HepG2 (cell line): ENCODE results near the gene VSIG10L2. TPM values are rescaled to one million over a fixed set of nuclear protein-coding genes. Genes with fewer than 3 reads are reported as not detected.
A peak's percentile ranks its signal among the peaks of the same experiment; 100 is the strongest.

Experiments
- AGO2 ChIP-seq: fragments of 200-400 bp; formaldehyde crosslinking; optimal IDR thresholded peaks from 2 replicates; pipeline ENCODE3; 2017; ENCODE audit warnings: mild to moderate bottlenecking, low read depth, low read length, moderate library complexity
- CBFB ChIP-seq: sonication (generic); formaldehyde crosslinking; IDR thresholded peaks from 2 replicates; pipeline ENCODE4 v1.4.0; 2020; ENCODE audit warnings: missing genetic modification reagents
- CTCF ChIP-seq: sonication (generic); formaldehyde crosslinking; IDR thresholded peaks from 2 replicates; pipeline ENCODE4 v1.5.0; 2020; ENCODE audit warnings: mild to moderate bottlenecking, missing genetic modification reagents, moderate library complexity
- EED ChIP-seq: sonication (generic); formaldehyde crosslinking; IDR thresholded peaks from 2 replicates; pipeline ENCODE4 v1.5.0; 2020; ENCODE audit warnings: mild to moderate bottlenecking, missing genetic modification reagents
- LRRFIP1 ChIP-seq: sonication (generic); formaldehyde crosslinking; conservative IDR thresholded peaks from 2 replicates; pipeline ENCODE4 v1.4.0; 2020; ENCODE audit warnings: missing genetic modification reagents
- MLLT10 ChIP-seq: sonication (generic); formaldehyde crosslinking; IDR thresholded peaks from 2 replicates; pipeline ENCODE4 v1.4.0; 2020; ENCODE audit warnings: missing genetic modification reagents
- MYC ChIP-seq: sonication (generic); formaldehyde crosslinking; IDR thresholded peaks from 2 replicates; pipeline ENCODE4 v1.9.0; 2021; ENCODE audit warnings: missing genetic modification reagents, borderline replicate concordance
- SMARCE1 ChIP-seq: fragments of 450-650 bp; IDR thresholded peaks from 2 replicates; pipeline ENCODE4 v1.6.1; 2017; ENCODE audit warnings: borderline replicate concordance
- STAG1 ChIP-seq: sonication (generic); formaldehyde crosslinking; IDR thresholded peaks from 2 replicates; pipeline ENCODE4 v1.4.0; 2020; ENCODE audit warnings: missing genetic modification reagents
- U2AF2 ChIP-seq: fragments of 200-400 bp; formaldehyde crosslinking; IDR thresholded peaks from 2 replicates; pipeline ENCODE4 v1.6.1; 2017; ENCODE audit warnings: low read depth, mild to moderate bottlenecking, low read length
- ZNF17 ChIP-seq: sonication (generic); formaldehyde crosslinking; IDR thresholded peaks from 2 replicates; pipeline ENCODE4 v1.5.0; 2020; ENCODE audit warnings: mild to moderate bottlenecking, missing genetic modification reagents
- ZNF296 ChIP-seq: sonication (generic); formaldehyde crosslinking; conservative IDR thresholded peaks from 2 replicates; pipeline ENCODE4 v1.5.0; 2020; ENCODE audit warnings: mild to moderate bottlenecking, missing genetic modification reagents
- ZNF30 ChIP-seq: sonication (generic); formaldehyde crosslinking; IDR thresholded peaks from 2 replicates; pipeline ENCODE4 v1.5.0; 2020; ENCODE audit warnings: mild to moderate bottlenecking, missing genetic modification reagents
- ZNF337 ChIP-seq: sonication (generic); formaldehyde crosslinking; IDR thresholded peaks from 2 replicates; pipeline ENCODE4 v1.5.1; 2020; ENCODE audit warnings: missing genetic modification reagents, low read depth, mild to moderate bottlenecking, borderline replicate concordance
- ZNF550 ChIP-seq: sonication (generic); formaldehyde crosslinking; IDR thresholded peaks from 2 replicates; pipeline ENCODE4 v1.4.0; 2020; ENCODE audit warnings: mild to moderate bottlenecking, missing genetic modification reagents, borderline replicate concordance
- ZNF577 ChIP-seq: sonication (generic); formaldehyde crosslinking; IDR thresholded peaks from 2 replicates; pipeline ENCODE4 v1.4.0; 2020; ENCODE audit warnings: mild to moderate bottlenecking, low read depth, missing genetic modification reagents, borderline replicate concordance
- polyA plus RNA-seq, 8 experiments: library from polyadenylated mRNA; depleted of rRNA in 3 of 8; stranded (reverse) in 7 of 8; unstranded in 1 of 8; fragments of >200 nt; fragmentation: Illumina TruSeq in 4 of 8; extraction: Trizol in 4 of 8; gene quantifications; 2 replicates each; pipeline versions ENCODE4 v1.2.1 to v1.2.3, GENCODE V29; 2011 to 2016; ENCODE audit warnings: low read depth in 4 of 8, missing spikeins in 1 of 8, mixed read lengths in 1 of 8; ENCODE audit not compliant: insufficient read depth in 1 of 8
- total RNA-seq, 5 experiments: library from RNA; depleted of rRNA; stranded (reverse); fragments of >200 nt; fragmentation: Illumina TruSeq; extraction: Trizol; gene quantifications; 2 replicates each; pipeline ENCODE4 v1.2.3, GENCODE V29; 2016; ENCODE audit warnings: low read depth in 1 of 5
- TF ChIP-seq, protein P1 (sequence below): sonication (generic); formaldehyde crosslinking; IDR thresholded peaks from 2 replicates; pipeline ENCODE4 v1.4.0; 2020; ENCODE audit warnings: missing genetic modification reagents
- TF ChIP-seq, protein P2 (sequence below): sonication (generic); formaldehyde crosslinking; IDR thresholded peaks from 2 replicates; pipeline ENCODE4 v1.5.1; 2020; ENCODE audit warnings: missing genetic modification reagents, mild to moderate bottlenecking, borderline replicate concordance

Gene VSIG10L2
- total and polyA plus RNA-seq, 2 of the 13 experiments (the other 11 are each of a cell fraction or from before 2014, with no cell fraction given) = 0.21 TPM; not detected in 1

GRCh38 chr11:125941619-125942611, 3.9 kb upstream of the VSIG10L2 start (continued):
- no peak for TF ChIP-seq EED
- TF ChIP-seq, protein P1, sequence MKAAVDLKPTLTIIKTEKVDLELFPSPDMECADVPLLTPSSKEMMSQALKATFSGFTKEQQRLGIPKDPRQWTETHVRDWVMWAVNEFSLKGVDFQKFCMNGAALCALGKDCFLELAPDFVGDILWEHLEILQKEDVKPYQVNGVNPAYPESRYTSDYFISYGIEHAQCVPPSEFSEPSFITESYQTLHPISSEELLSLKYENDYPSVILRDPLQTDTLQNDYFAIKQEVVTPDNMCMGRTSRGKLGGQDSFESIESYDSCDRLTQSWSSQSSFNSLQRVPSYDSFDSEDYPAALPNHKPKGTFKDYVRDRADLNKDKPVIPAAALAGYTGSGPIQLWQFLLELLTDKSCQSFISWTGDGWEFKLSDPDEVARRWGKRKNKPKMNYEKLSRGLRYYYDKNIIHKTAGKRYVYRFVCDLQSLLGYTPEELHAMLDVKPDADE (CRISPR knock-in tag) = no peak
- no peak for TF ChIP-seq SMARCE1
- no peak for TF ChIP-seq ZNF17 (CRISPR knock-in tag)
- no peak for TF ChIP-seq ZNF30
- no peak for TF ChIP-seq MLLT10 (CRISPR knock-in tag)
- peak; percentile 84 for TF ChIP-seq STAG1 (CRISPR knock-in tag)
- TF ChIP-seq LRRFIP1 = no peak
- no peak for TF ChIP-seq CBFB (CRISPR knock-in tag)
- 0 out of 2 replicates have a peak, but pooled peaks have one; percentile 24 for TF ChIP-seq MYC (CRISPR knock-in tag)
- peak; percentile 93 for TF ChIP-seq CTCF (CRISPR knock-in tag)
- no peak for TF ChIP-seq ZNF577 (CRISPR knock-in tag)
- TF ChIP-seq ZNF337 = no peak
- no peak for TF ChIP-seq ZNF296 (CRISPR knock-in tag)
- no peak for TF ChIP-seq AGO2
- TF ChIP-seq U2AF2 = no peak
- TF ChIP-seq, protein P2, sequence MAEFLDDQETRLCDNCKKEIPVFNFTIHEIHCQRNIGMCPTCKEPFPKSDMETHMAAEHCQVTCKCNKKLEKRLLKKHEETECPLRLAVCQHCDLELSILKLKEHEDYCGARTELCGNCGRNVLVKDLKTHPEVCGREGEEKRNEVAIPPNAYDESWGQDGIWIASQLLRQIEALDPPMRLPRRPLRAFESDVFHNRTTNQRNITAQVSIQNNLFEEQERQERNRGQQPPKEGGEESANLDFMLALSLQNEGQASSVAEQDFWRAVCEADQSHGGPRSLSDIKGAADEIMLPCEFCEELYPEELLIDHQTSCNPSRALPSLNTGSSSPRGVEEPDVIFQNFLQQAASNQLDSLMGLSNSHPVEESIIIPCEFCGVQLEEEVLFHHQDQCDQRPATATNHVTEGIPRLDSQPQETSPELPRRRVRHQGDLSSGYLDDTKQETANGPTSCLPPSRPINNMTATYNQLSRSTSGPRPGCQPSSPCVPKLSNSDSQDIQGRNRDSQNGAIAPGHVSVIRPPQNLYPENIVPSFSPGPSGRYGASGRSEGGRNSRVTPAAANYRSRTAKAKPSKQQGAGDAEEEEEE (CRISPR knock-in tag) = no peak
- no peak for TF ChIP-seq ZNF550 (CRISPR knock-in tag)
